Fibroblast of skin of scalp (primary cell): ENCODE data around the gene MAGI1.
A peak's percentile ranks its signal among the peaks of the same experiment; 100 is the strongest.

ENCODE experiments used
- DNase-seq: peaks from one replicate; pipeline ENCODE4 v3.0.0-alpha.2; 2013

Gene MAGI1

DNA sequence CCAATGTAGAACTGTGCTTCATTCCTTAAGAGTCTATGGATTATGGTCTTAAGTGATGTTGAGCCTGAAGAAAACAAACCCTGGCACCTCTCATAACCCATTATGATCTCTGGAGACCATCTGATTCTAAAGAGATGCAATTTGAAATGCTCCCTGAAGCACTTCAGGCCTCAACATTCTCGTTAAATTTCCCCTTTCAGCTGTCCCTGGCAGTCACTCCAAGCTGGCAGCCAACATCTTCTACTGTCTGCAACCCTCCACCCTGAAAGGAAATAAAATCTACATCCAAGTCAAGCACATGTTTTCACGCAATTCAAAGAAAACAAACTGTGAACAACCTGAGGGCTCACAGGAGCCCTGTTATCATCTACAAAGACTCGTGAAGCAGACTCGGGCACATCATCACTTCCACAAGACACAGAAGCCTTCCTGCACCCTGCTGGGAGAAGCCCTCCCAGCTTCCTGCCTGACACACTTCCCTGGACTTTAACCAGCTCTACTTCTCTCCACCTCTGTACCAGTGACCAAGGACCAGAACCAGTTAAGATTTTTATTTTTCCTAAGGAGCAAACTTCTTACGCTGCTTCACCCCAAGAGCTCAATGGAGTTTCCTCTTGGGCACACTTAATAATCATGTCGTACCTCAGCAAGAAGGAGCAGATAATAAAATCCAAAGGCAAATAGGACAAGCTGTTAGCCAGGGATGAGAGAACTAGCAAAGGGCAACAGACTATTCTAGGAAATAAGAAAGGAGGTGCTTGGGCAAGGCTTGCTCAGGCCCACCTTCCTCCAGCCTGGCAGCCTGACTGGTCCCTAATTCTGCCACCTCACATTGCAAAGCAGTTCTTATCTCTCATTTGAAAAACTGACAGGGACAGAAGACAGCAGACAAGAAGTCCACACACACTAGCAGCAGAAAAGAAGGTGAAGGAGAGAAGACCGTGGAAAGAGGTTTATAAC lies 67.1 kb downstream of the MAGI1 start:
- DNase-seq: peak; percentile 42

DNA sequence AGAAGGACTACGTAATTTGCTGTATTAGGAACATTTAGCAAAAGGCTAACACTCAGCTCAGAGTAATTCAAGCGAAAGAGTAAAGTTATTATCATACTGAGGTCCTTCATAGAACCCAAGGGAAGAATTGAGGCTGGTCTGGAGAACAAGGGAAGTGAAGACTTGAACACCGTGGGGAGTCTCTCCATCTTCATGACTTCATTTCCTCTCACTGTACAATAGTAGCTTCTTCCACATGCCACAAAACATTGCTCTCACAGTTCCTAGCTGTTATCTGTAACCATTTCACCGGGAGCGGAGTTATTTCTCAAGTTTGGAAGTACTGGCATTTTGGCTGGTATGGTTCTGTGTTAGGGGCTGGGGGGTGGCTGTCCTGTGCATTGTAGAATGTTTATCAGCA lies 69.7 kb downstream of the MAGI1 start:
- DNase-seq: no peak

DNA sequence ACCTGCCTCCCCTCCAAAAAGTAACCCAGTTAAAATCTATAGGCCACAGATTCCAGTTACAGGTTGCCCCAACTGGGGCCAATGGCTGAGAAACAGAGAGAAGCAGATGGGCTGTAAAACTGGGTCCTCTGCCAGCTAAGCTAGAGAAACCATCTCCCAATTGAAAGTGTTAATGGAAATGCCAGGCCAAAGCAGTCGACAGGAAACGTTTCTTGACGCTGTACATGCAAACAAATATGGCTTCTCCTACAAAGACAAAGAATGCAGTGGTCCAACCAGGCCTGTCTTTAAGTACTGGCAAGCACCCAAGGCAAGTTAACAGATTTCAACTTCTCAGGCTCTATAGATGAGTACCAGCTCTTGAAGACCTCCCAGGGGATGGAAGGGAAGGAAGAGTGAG lies 71.3 kb downstream of the MAGI1 start:
- no peak for DNase-seq

DNA sequence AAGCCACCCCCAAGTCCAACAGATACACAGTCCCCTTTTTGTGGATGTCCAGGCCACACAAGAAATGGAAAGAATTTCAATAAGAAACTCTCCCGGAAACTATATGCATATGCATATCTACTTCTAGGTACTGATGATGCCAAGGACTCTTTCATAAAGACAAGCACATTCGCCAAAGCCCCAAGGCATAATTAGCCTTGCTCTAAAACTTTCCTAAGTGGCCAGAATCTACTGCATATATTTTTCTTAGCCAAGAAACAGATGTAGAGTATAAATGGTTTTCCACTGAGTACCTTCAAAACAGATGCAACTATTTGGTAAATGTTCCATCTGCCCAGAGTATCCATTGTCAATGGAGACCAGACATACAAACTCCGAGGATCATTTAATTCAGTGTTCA lies 73.9 kb downstream of the MAGI1 start:
- DNase-seq: no peak

DNA sequence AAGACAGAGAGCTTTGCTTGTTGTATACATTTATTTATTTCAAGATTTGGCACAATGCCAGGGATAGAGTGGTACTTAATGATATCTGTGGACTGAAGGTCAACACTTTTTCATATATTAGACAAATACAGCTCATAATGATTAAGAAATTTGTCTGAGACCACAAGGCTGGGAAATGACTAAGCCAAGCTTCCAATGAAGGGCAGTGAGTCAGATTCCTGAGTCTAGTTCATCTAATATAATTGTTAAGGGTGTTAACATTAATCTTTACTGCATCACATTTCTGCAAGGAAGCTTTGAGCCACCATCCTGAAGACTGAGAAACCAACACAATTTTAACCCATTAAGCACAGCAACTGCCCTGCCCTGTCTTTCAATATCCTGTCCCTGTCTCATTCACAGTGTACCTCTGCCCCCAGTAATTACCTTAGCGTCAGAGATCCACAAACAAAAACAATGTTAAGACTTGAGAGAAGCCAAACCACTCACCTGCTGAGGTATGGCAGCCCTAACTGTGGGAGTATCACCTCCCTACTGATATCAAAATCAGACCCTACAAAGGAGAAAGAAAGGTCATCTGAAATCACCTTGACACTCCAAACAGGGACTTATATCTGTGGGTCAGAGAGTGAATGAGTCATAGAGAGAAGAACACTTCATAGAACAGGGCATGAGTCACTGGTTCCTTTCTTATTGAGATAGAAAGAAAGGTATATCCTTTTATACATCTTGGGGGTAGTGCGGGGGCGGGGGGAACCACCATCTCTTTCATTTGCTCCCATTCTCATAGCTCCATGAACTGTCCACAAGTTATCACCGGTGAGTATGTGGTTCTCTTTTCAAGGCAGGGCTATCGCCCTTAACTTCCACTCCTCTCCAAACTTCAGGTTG lies 74.7 kb downstream of the MAGI1 start:
- DNase-seq: peak; percentile 94

DNA sequence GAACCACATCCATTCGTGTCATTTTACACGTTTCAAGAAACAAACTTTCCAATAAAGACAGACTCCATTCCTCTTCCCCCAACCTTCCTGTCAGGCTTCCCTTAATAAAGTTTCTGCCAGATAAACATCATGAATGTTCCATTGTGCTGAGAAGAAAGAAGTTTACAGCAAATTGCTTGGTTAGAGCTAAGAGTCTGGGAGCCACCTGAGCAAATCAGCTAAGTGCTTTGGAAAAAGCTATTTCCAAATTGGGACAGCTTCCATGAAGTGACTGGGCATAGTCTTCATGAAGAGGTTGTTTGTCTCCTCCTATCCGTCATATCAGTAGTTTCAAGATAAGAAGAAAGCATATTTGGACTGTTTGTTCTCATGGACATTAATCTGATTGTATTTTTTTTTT lies 77.0 kb downstream of the MAGI1 start:
- no peak for DNase-seq

DNA sequence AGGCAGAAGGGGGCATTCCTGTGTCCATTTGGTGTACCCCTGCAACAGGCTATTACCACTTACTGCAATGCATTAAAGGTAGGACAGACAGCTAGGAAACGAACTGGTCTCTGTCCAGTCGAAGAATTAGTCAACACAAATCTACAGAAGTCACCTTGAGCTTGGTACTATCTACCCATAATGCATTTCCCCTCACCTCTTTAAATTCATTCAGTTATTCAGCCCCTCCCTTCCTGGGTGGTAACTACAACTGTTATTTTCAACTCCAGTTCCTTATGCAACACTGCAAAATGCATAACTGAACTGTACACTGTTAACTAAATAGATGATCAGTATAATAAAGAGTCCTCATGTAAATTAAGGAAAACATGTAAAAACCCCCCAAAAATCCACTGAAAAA lies 77.6 kb downstream of the MAGI1 start:
- DNase-seq: no peak

DNA sequence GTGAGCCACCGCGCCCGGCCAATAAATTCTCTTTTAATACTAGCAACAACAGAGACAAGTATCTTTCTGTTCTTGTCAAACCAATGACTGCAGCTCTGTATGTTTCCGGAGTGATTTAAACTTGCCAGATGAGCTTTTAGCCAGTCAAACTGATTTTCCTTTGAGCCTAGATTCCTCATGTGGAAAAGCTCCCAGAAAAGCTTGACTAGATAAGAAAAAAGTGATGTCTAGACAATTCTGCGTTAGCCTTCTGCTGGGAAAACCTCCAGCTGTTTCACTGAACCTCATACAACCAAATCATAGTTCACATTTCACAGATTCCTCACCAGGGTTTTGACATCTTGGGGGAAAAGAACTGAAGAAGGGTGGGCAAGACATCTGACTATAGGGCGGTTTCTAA lies 78.6 kb downstream of the MAGI1 start:
- peak; percentile 76 for DNase-seq

DNA sequence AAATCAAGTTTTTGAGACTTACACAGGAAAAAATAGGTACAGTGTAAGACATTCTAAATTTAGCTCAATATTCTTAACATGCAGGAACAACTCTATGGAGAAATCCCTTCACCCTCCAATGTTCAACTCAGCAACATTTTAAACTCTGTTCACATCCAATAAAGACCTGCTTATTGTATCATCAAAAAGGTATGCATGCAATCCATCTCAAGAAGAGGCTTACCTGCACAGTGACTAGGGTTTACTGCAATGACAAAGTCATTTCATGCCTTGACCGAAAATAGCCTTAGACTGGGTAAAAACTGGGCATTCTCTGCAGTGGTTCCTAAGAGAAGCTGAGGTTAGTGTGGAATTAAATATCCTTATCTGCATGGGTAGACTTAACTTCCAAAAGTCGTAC lies 80.5 kb downstream of the MAGI1 start:
- DNase-seq: no peak

DNA sequence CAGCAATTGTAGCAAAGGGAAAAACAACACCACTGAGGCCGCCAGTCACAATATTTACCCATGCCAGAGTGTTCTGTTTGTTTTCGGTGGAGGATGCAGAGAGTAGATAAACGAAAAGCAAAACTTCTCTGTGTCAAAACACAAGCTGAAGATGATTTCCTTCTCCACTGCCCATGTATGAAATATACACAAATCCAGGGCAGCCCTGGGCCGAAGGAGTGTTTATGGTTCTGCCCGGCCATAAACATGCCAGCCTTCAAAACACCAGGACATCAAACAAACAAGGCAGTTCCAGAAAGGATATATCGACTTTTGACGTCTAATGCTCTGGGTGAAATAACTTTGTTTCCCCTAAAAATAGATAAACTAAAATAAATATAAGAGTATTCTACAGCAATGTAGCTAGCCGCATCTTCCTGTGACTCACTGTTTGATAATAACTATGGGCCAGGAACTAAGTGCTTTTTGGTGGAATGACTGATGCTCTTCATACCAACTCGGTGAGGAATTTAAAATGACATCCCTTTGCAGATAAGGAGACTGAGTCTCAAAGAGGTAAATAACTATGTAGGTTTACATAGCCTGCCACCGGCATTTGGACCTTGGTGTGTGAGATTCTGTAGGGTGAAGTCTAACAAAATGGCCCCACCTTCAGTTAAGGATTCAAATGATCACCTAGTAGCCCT lies 82.8 kb downstream of the MAGI1 start:
- peak; percentile 72 for DNase-seq

DNA sequence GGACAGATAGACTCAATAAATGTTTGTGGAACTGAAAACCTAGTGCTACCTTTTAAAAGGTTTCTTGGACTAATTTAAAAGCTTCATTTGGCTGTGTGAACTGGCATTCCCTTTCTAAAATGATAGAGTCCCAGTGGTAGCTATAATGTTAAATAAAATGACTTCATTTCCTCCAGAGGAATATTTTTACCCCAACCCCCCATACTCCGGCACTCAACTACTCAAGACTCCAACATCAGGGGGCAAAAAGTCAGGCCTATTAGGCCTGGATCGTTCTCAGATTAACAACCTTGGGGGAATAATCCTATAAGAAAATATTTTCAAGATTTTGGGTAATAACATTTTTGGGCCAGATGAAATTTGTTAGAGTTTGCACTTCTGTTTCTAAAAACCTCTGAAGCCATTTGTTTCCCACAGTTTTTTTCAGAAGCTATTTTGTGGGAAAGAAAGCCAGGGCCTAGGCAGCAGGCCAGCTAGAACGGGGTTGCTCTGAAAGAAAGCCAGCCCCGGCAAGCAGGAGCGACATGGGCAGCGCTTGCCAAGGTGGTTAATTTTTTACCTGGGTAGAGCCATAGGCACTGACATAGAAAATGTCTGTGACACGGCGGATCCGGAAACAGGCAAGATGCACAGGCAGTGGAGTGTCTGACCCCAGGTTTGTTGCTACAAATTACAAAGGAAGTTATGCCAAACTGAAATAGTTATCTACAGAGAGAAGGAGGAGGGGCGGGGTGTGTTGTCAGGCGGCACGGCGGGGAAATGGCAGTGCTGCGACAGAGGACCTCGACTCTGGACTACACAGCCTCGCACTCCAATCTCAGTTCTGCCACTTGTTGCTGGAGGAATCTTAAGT lies 84.6 kb downstream of the MAGI1 start:
- DNase-seq: peak; percentile 49

DNA sequence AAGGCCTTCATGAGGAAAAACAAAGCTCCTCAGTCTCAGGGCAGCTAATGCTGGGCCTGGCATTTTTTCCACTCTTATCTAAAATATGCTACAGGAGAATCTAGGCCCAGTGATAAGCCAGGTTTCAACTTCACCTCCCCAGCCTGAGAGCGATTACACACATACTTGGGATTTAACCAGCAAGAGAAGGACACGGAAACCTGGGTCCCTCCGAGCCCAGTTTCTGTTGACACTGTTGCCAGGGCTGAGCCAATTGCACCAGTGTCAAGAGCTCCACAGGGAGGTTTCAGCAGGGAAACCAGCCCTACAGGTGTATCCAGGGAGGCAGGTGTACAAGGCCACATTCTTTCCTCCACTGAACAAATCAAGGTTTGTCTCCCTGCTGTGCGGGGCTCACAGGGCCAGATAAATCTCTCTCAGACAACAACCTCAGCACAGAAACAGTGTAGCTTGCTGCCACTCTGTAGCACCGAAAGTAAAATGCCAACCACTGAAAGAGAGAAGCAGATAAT lies 85.4 kb downstream of the MAGI1 start:
- DNase-seq: no peak

DNA sequence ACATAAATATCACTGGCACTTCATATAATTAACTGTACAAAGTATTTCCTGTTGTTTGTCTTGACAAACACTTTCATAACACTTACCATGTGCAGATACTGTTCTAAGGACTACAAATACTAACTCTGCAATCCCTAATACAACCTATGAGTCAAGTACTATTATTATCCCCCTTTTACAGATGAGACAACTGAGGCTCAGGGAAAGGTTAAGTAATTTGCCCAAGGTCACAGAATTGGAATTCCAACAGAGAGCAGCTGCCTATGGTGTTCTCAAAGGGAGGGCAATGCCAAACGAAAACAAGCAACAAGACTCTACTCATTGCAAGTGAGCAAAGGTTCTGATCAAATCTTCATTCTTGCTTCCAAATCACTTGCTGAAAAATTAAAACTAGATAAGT lies 85.9 kb downstream of the MAGI1 start:
- no peak for DNase-seq

DNA sequence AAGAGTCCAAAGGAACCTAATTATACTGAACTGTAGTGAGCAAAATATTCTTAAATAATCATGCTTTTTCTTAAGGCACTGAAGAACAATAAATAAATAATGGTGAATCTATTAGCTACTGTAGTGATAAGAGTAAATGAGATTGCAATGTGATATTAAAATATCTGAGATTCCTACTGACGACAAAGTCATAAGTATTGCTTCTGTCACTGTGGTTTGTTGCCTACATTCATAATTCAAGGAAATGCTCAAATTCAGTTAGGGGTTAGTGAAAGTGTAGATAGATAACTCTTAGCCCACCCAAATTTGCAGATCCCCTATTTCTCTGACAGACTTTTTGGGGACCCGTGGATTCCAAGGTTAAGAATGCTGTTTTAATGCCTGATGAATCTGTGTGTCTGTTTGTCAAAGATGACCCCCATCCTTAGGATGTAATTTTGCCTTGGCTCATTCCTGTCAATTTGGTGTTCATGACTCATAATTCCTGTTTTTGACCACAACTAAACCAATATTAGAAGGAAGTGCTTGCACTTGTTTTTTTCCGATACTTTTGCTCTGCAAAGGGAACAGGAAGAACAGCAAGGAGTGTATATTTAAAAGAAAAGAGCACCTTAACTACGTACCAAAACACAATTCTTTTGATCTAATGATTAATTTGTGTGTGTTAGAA lies 86.7 kb downstream of the MAGI1 start:
- DNase-seq: peak; percentile 45

DNA sequence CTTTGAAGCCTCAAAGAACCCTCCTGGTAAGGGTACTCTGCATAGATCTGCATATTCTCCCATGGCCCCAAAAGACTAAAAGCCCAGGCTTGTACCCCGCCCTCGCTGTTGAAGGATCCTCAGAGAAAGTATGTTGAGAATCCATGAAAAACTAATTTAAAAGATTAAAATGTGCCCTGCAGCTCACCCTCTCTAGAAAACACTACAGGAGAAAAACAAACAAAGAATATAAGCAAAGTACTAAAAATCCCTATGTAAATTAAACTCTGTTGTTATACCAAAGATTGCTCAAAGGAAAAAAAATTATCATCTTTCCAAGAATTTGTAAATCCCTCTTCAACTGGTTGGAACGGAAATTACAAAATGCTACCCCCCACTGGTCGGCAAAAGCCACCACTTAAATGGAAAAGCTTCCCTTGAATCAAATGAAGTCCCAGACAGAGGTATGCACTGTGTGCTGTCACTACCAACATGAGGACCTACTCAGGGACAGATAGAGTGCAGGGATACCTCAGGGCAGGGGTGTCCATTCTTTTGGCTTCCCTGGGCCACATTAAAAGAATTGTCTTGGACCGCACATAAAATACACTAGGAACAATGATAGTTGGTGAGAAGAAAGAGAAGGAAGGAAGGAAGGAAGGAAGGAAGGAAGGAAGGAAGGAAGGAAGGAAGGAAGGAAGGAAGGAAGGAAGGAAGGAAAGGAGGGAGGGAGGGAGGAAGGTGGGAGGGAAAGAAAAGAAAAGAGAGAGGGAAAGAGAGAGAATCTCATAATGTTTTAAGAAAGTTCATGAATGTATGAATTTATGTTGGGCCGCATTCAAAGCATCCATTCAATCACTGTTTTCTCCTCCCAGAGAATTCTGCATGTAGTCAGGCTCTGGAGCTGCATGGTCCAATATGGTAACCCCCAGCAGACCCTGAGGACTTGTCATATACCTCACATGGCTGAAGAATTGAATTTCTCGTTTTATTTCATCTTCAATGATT lies 88.1 kb downstream of the MAGI1 start:
- peak; percentile 37 for DNase-seq

DNA sequence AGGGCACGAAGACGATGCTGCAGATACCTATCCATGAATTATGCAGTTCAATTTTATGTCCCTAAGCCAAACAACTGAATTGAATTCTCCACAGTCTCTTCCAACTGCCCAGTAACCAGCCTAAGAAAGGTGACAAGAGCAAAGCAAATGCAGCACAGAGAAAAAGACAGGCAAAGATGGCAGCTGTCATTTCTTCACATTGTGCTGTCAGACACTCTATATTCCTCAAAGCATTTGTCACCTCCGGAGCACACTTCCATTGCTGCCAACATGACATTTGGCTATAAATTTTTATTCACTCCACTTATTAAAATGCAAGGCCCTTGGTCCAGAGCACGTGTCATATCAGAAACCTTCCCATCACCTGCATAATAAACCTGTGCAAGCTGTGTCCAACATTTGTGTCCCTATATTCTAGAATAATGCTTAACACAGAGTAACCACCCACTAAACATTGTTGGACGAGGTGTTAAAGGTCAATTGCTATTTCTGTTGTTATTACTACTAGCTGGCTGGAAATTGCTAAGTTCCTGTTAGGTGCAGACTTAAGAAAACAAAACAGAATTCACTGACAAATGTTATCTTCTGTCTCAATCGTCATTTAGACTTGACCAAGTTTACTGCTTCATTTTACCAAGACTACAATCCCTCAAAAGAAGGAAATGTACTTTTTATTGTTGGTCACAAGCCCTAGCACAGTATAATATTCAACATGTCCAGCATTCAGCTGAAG lies 89.7 kb downstream of the MAGI1 start:
- no peak for DNase-seq

DNA sequence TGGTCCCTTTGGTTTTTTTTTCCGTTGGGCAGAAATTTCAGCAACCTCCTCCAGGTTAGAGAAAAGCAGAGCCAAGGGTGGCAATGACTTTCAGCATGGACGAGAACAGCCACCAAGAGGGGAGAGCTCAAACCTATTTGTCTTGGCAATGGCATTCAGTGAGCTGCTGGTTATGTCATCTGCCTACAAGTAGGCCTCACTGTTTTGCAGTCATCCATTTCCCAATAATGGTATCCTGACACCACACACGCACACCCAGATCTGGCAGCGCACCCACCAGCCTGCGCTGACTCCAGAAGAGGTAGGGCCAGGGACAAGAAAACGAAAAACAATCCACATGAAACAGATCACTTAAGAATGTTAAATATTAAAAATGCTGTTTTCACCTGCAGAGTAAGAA lies 92.3 kb downstream of the MAGI1 start:
- peak; percentile 40 for DNase-seq

DNA sequence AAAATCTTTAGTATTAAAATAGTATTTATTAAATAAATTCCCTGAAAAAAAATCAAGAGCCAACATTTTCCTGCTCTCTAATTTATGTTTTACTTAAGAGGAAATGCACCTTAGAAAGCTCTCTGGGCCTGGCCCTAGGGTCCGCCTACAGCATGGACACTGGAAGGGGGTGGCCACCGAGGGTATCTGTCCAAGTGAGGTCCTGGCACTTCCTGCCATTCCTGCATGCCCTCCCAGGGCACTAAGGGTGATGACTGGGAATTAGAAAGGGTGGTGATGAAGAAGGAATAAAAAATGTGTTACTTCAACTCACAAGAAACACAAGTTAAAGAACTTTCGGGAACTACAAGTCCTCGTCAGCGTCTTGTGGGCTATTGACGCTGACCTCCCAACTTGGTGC lies 92.8 kb downstream of the MAGI1 start:
- DNase-seq: no peak

DNA sequence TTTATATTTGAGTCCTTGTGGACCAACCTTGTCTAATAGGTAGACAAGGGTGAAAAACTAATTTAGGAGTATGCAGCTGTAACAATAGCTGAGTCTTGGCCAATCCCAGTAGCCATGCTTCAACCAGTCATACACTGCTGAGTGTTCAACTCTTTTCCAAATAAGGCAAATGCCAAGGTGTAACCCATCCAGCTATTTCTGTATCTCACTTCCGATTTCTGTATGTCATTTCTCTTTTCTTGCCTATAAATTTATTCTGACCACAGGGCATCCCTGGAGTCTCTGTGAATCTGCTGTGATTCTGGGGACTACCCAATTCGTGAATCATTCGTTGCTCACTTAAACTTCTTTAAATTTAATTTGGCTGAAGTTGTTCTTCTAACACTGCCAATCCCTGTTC lies 93.2 kb downstream of the MAGI1 start:
- peak; percentile 67 for DNase-seq
